Ovary (tissue), 3 donors: ENCODE data around the gene SORBS1.

ENCODE experiments used
- EP300 ChIP-seq: sonication (generic); formaldehyde crosslinking; IDR thresholded peaks from one replicate; pipeline ENCODE4 v1.6.1; 2017; ENCODE audit warnings: antibody characterized with exemption
- TF ChIP-seq, protein P1 (sequence below), 3 donors: fragments of 450-650 bp in 2 of 3; fragments of 200-600 bp in 1 of 3; IDR thresholded peaks; one replicate each; pipeline versions ENCODE4 v1.5.1 to v1.8.0; 2016 to 2022; ENCODE audit warnings: antibody characterized with exemption in 3 of 3, mild to moderate bottlenecking in 1 of 3
- donor health status: DM: no; HTN: no; CAD: no.

DNA sequence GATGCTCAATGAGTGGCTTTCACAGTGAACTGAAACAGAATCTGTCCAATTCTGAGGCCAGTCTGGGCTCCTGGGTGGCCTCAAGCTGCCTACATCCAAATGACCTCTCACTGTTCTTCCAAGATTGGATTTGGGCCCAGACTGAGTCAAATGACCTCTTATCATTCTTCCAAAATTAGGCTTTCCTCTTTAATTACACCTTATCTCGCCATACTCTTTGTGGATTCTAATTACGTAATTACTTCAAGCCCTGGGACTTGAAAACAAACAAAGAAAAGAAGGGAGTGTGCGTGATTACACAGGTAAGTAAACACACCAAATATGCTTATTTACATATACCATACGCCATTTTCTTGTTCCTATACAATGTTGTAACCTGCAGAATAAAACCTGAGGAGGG lies 18.8 kb downstream of the SORBS1 start:
- TF ChIP-seq, protein P1, sequence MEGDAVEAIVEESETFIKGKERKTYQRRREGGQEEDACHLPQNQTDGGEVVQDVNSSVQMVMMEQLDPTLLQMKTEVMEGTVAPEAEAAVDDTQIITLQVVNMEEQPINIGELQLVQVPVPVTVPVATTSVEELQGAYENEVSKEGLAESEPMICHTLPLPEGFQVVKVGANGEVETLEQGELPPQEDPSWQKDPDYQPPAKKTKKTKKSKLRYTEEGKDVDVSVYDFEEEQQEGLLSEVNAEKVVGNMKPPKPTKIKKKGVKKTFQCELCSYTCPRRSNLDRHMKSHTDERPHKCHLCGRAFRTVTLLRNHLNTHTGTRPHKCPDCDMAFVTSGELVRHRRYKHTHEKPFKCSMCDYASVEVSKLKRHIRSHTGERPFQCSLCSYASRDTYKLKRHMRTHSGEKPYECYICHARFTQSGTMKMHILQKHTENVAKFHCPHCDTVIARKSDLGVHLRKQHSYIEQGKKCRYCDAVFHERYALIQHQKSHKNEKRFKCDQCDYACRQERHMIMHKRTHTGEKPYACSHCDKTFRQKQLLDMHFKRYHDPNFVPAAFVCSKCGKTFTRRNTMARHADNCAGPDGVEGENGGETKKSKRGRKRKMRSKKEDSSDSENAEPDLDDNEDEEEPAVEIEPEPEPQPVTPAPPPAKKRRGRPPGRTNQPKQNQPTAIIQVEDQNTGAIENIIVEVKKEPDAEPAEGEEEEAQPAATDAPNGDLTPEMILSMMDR (IDR thresholded peaks at IDR 0.05): no peak
- no peak for TF ChIP-seq EP300
